AG10803 (cell line): ENCODE results near the gene SNRNP70.

Source experiments
- DNase-seq: peaks from one replicate; pipeline ENCODE4 v3.0.0; 2010; ENCODE audit warnings: low read depth
- H3K4me3 ChIP-seq: 2 replicates; pipeline ENCODE4 v1.5.1; 2011; ENCODE audit warnings: mild to moderate bottlenecking, low read length, control low read depth
- TF ChIP-seq, protein P1 (sequence below): conservative IDR thresholded peaks from 2 replicates; pipeline ENCODE4 v1.5.1; 2011; ENCODE audit warnings: mild to moderate bottlenecking, low read length, control low read depth, inconsistent platforms

The SNRNP70 gene

DNA sequence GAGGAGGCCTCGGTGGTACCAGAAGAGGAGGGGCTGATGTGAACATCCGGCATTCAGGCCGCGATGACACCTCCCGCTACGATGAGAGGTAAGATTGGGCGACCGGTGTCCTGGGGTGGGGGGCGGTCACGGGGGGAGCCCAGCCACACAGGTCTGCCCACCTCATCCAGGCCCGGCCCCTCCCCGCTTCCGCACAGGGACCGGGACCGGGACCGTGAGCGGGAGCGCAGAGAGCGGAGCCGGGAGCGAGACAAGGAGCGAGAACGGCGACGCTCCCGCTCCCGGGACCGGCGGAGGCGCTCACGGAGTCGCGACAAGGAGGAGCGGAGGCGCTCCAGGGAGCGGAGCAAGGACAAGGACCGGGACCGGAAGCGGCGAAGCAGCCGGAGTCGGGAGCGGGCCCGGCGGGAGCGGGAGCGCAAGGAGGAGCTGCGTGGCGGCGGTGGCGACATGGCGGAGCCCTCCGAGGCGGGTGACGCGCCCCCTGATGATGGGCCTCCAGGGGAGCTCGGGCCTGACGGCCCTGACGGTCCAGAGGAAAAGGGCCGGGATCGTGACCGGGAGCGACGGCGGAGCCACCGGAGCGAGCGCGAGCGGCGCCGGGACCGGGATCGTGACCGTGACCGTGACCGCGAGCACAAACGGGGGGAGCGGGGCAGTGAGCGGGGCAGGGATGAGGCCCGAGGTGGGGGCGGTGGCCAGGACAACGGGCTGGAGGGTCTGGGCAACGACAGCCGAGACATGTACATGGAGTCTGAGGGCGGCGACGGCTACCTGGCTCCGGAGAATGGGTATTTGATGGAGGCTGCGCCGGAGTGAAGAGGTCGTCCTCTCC lies 22.6 kb downstream of the SNRNP70 start:
- H3K4me3 ChIP-seq = no peak overlapping the region
- no peak for DNase-seq
- TF ChIP-seq, protein P1, sequence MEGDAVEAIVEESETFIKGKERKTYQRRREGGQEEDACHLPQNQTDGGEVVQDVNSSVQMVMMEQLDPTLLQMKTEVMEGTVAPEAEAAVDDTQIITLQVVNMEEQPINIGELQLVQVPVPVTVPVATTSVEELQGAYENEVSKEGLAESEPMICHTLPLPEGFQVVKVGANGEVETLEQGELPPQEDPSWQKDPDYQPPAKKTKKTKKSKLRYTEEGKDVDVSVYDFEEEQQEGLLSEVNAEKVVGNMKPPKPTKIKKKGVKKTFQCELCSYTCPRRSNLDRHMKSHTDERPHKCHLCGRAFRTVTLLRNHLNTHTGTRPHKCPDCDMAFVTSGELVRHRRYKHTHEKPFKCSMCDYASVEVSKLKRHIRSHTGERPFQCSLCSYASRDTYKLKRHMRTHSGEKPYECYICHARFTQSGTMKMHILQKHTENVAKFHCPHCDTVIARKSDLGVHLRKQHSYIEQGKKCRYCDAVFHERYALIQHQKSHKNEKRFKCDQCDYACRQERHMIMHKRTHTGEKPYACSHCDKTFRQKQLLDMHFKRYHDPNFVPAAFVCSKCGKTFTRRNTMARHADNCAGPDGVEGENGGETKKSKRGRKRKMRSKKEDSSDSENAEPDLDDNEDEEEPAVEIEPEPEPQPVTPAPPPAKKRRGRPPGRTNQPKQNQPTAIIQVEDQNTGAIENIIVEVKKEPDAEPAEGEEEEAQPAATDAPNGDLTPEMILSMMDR = no peak

DNA sequence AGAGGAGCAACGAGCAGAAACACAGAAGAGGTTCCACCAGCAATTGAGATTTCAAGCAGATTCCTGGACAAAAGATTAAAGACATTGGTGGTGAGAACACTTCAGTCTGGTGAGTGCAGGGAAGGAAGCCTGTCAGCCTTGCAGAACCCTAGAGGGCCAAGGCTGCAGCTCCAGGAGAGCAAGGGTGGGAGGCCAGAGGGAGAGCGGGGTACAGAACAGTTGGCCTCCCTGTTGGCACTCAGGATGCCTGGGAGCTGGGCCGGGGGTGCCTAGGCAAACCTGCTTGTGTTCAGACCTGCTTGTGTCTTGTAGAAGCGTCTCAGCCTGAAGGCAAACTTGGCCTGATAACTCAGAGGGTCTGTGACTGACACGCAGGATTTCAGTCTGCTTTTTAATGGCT lies 23.8 kb downstream of the SNRNP70 start:
- no peak overlapping the region for H3K4me3 ChIP-seq
- TF ChIP-seq, protein P1 = no peak
- DNase-seq = no peak

DNA sequence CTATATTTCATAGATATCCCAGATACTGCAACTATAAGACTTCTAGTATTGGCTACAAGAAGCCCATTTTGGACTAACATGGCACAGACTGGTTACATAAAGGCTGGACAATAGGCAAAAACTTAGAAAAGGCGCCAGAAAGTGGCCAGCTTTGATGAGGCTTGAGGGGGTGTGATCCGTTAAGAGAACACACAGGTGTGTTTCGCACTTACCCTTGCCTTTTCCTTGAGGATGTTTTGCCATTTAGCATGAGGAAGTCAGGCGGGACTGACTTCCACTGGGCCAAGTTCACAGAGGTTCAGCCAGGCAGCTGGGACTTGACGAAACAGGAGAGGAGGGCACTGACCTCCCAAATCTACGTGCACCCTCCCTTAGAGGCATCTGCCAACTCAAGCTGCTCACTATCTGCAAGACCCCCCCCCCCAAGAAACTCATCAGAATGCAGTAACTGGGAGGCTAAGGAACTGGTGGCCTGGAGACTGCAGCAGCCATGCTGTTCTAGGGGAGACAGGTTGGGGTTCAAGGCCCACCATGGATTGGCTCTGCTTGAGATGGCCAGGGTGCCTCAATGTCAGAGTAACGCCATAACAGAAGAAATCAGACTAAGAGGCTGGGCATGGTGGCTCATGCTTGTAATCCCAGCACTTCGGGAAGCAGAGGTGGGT lies 24.4 kb downstream of the SNRNP70 start:
- DNase-seq = no peak
- TF ChIP-seq, protein P1 = no peak
- no peak overlapping the region for H3K4me3 ChIP-seq

DNA sequence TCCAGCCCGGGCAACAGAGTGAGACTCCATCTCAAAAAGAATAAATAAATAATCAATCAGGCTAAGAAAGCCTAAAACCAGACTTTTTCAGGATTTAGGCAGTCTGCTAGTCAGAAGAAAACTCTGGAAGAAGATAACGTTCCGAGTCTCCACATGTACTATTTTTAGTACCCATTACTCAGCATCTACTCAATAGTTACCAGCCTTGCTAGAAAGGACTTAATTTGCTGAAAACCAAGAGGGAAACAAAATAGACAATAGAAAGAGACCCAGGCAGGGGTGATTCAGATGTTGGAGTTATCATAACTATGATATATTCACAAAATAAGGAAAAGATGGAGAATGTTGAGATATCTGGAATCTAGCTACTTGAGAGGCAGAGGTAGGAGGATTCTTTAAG lies 25.3 kb downstream of the SNRNP70 start:
- TF ChIP-seq, protein P1 = no peak
- H3K4me3 ChIP-seq = no peak overlapping the region
- peak; percentile 38 for DNase-seq

DNA sequence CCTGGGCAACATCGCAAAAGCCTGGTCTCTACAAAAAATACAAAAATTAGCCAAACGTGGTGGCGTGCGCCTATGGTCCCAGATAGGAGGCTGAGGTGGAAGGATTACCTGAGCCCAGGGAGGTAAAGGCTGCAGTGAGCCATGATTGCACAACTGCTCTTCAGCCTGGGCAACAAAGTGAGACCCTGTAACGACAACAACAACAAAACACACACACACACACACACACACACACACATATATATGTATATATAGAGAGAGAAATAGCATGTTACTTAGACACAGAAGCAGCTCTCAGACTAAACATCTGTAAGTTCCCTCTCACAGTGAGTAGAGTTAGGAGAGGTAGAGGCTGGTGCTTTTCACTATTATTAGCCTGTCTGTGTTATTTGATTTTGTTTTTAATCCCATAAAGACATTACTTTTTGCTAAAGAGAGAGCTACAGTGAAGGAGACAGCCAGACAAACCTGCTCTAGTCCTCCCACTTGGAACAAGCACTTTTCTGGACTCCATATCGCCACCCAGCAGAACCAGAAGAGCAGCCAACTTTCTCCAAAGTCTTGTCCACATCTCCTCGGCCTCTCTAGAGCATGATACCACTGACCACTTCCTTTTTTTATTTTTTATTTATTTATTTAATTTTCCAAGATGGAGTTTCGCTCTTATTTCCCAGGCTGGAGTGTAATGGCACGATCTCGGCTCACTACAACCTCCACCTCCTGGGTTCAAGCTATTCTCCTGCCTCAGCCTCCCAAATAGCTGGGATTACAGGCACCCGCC lies 26.2 kb downstream of the SNRNP70 start:
- TF ChIP-seq, protein P1 = no peak
- no peak for DNase-seq
- H3K4me3 ChIP-seq = no peak overlapping the region

DNA sequence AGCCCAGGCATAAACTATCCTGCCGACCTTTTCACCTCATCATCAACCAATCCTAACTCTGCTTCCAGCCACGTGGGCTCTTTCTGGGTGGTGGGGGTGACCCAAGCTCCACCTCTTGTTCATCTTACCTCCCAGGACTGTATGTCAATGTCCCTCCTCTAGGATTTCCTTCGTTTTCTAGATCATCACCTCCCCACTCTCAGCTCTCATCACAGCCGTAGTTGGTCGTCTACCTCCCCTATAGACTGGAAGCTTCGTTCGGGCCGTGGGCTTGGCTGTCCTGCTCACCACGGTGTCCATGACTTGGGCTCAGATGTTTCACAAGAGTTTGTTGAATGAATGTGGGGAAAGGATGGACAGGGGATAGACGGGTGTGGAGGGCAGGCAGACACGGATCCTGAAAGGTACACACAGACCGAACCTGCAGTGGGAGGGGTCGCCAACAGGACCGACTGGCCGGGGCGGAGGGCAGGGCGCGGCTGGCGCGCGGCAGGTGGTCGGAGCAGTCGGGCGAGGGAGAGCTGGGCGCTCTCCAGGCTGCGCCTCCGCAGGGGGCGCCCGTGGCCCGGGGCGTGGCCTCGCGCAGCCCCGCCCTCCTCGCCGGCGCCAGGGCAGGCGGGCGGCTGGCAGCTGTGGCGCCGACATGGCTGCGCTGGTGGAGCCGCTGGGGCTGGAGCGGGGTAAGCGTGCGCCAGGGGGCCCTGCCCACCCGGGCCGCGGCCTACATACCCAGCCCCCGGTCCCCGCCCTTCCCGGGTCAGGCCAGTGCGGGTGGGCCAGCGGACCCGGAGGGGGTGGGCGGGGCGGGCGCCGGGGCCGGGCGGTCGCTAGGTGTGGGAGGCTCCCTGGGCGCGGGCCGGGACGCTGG lies 28.7 kb downstream of the SNRNP70 start, which contains the start of gene LIN7B:
Gene LIN7B, plus strand, starts transcription at position 609 of the 868 bp plus-strand sequence. Its CDS starts 35 bp downstream, at position 644.
- peak within 1 kb of the TSS; percentile 78 for H3K4me3 ChIP-seq
- peak; percentile 54 for DNase-seq
- TF ChIP-seq, protein P1 = no peak
